Measurements from ENCODE around the gene IL17REL. TPM values are rescaled to one million over a fixed set of nuclear protein-coding genes. Genes with fewer than 3 reads are reported as not detected.

Gene IL17REL
- total RNA-seq, 4 donors from 2014 or later, result not detected

DNA sequence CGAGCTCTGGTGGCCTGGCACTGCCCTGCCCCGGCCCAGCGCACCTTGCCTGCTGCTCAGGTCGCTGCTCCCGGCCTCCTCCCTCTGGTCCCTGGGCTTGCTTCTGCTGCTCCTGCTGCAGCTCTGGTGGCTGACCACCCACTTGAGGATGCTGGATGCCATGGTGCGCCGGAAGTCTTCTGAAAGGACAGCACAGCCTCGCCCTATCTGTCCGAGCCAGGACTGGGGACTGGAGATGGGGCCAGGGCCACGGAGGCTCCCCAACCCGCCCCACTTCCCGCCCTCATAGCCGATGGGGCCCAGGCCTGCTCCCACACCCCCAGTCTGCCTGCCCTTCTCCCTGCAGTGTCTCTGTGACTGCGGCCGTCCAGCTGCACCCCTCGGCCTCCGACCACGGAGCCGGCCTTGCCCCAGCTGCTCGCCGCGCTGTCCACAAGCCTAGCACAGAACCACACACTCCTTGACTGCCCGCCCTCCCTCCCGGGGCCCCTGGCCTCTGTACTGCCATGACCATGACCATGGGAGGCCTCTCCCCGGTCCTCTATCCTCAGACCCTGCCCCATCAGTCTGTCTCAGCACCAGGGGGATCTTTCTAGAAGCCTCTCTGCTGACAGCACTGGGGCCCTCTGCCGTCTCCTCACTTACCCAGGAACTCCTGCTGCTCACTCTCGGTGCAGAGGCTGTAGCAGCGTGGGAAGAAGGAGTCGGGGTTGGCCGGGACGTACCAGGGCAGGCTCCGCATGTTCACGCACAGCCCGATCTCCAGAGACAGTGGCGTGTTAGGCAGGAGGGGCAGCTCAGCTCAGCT is 32.9 kb upstream of the IL17REL start:
- DNase-seq (ENCODE audit: low spot score in 2 of 2), result no peak
- Histone ChIP-seq H3K27me3 (peaks cover 0 to 9% of the 10 kb centered on the region in 2 donors), H3K4me1 (no peaks in the 10 kb centered on the region), H3K36me3 (no peaks in the 10 kb centered on the region), H3K27ac (no peak overlapping the region), H3K9me3 (no peaks in the 10 kb centered on the region), H3K4me3 (no peak overlapping the region)
- 61 to 69% methylated on average over 16 to 34 of the region's 35 CpGs for WGBS, 2 donors
- TF ChIP-seq, protein P1, sequence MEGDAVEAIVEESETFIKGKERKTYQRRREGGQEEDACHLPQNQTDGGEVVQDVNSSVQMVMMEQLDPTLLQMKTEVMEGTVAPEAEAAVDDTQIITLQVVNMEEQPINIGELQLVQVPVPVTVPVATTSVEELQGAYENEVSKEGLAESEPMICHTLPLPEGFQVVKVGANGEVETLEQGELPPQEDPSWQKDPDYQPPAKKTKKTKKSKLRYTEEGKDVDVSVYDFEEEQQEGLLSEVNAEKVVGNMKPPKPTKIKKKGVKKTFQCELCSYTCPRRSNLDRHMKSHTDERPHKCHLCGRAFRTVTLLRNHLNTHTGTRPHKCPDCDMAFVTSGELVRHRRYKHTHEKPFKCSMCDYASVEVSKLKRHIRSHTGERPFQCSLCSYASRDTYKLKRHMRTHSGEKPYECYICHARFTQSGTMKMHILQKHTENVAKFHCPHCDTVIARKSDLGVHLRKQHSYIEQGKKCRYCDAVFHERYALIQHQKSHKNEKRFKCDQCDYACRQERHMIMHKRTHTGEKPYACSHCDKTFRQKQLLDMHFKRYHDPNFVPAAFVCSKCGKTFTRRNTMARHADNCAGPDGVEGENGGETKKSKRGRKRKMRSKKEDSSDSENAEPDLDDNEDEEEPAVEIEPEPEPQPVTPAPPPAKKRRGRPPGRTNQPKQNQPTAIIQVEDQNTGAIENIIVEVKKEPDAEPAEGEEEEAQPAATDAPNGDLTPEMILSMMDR (IDR thresholded peaks at IDR 0.05), result no peak
- no peak for TF ChIP-seq POLR2A (IDR thresholded peaks at IDR 0.05)
- TF ChIP-seq EP300 (IDR thresholded peaks at IDR 0.05), result no peak

DNA sequence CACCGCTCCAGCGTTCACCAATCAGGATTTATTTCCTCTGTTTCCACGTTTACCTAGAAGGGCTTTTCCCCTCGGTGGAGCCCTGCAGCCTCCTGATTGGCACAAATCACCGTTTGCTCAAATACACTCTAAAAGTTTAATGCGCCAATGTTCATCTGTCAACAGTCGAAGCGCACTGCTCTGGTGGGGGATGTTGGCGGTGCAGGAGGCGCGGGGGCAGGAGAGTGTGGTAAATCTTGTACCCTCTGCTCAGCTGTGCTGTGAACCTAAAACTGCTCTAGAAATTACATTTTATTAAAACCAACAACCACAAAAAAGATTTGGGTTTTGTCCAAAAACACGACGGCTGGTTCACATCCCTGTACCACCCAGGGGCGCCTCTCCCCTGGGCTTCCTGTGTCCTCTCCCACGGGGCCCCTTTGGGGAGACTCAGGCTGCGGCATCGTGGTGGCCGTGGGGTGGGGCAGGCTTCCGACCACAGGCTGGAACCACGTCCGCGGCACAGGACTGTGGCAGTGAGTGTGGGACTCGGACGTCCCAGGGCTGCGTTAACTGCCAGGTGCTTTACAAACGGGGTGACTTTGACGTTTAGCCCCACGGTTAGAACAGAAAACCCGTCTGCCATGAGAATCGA is 32.0 kb upstream of the IL17REL start:
- no peak for DNase-seq (ENCODE audit: low spot score in 2 of 2)
- H3K36me3 ChIP-seq, result no peaks in the 10 kb centered on the region
- no peaks in the 10 kb centered on the region for H3K4me1 ChIP-seq
- TF ChIP-seq, protein P1 (IDR thresholded peaks at IDR 0.05), result no peak
- TF ChIP-seq POLR2A (IDR thresholded peaks at IDR 0.05) (no peak), EP300 (IDR thresholded peaks at IDR 0.05) (no peak)
- peaks cover 0 to 9% of the 10 kb centered on the region in 2 donors for H3K27me3 ChIP-seq
- no peak overlapping the region for H3K27ac ChIP-seq
- H3K4me3 ChIP-seq, result no peak overlapping the region
- H3K9me3 ChIP-seq, result peaks cover 0 to 5% (median 0%) of the 10 kb centered on the region in 4 donors
- 74% methylated on average over 28 to 29 of the region's 30 CpGs for WGBS, 2 donors

DNA sequence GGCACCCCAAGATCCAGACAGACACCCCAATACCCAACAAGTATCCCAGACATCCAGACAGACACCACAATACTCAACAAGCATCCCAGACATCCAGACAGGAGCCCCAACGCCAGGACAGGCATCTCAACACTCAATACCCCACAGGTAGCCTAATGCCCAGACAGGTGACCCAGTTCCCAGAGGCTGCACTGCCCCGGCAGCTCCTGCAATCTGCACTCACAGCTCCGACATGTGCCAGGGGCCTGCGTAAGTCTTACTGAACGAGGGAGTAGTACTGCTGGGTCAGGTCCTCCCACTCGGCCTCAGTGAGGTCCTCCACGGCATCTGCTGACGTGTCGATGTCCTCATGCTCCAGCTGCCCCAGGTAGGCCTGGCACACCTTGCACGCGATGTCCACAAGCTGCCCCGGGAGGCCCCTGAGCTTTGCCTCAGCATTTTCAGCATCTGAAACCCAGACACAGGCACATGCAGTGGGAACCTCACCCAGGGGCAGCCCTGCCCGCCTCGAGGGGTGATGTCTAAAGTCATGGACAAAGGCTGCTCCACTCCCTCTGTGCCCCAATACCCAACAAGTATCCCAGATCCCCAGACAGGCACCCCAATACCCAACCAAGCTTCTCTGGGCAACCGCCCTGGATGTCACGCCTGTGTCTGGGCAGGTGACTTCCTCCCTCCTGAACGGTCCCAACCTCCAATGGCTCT is 28.9 kb upstream of the IL17REL start:
- TF ChIP-seq, protein P1 (IDR thresholded peaks at IDR 0.05), result no peak
- TF ChIP-seq EP300 (IDR thresholded peaks at IDR 0.05), result no peak
- TF ChIP-seq POLR2A (IDR thresholded peaks at IDR 0.05), result no peak
- H3K4me1 ChIP-seq, result no peaks in the 10 kb centered on the region
- WGBS, 2 donors, result 81 to 83% methylated on average over 12 to 17 of the region's 17 CpGs
- H3K36me3 ChIP-seq, result no peaks in the 10 kb centered on the region
- DNase-seq (ENCODE audit: low spot score in 2 of 2), result no peak
- no peak overlapping the region for H3K27ac ChIP-seq
- H3K4me3 ChIP-seq, result no peak overlapping the region
- peaks cover 0 to 2% of the 10 kb centered on the region in 2 donors for H3K27me3 ChIP-seq
- H3K9me3 ChIP-seq, result peaks cover 0 to 23% (median 2%) of the 10 kb centered on the region in 4 donors

DNA sequence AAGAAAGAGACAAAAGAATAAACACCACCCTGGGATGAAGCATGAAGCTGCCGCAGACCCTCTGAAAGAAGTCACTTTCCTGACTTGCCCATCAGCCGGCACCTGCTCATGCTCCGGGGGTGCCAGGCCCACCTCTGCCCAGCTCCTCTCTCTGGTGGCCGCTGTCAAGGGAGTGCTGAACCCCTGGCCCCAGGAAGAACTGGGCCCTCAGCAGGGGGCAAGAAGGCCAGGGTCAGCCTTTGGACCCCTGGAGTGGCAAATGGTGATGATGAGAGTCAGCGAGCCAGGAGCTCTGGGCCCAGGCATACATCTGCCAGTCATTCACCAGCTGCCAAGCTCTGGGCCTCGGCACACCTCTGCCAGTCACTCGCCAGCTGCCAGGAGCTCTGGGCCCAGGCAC is 28.2 kb upstream of the IL17REL start:
- H3K4me3 ChIP-seq, result no peak overlapping the region
- TF ChIP-seq, protein P1 (IDR thresholded peaks at IDR 0.05), result no peak
- TF ChIP-seq POLR2A (IDR thresholded peaks at IDR 0.05) (no peak), EP300 (IDR thresholded peaks at IDR 0.05) (no peak)
- no peak for DNase-seq (ENCODE audit: low spot score in 2 of 2)
- H3K27ac ChIP-seq, result no peak overlapping the region
- no peaks in the 10 kb centered on the region for H3K4me1 ChIP-seq
- WGBS, 2 donors, result 87% methylated on average over 5 to 7 of the region's 7 CpGs
- no peaks in the 10 kb centered on the region for H3K36me3 ChIP-seq
- peaks cover 0 to 23% (median 2%) of the 10 kb centered on the region in 4 donors for H3K9me3 ChIP-seq
- H3K27me3 ChIP-seq, result no peaks in the 10 kb centered on the region

All from tibial nerve (tissue), 4 donors.